GM18951 (cell line): Measurements from ENCODE around the gene NPIPB6.

Experiments used
- POLR2A ChIP-seq: IDR thresholded peaks from 4 replicates; pipeline ENCODE4 v1.6.1; 2011; ENCODE audit warnings: mild to moderate bottlenecking; ENCODE audit not compliant: insufficient read length, insufficient read depth; ENCODE audit errors: extremely low read depth
- in situ Hi-C: fragments of 300-500 bp; cut with MboI; formaldehyde crosslinking; loops from one replicate; pipeline ENCODE4 v1.12.0; 2022; ENCODE audit warnings: low sequenced_read_pairs, mixed read lengths, inconsistent platforms; ENCODE audit not compliant: unreplicated experiment

The NPIPB6 gene

DNA sequence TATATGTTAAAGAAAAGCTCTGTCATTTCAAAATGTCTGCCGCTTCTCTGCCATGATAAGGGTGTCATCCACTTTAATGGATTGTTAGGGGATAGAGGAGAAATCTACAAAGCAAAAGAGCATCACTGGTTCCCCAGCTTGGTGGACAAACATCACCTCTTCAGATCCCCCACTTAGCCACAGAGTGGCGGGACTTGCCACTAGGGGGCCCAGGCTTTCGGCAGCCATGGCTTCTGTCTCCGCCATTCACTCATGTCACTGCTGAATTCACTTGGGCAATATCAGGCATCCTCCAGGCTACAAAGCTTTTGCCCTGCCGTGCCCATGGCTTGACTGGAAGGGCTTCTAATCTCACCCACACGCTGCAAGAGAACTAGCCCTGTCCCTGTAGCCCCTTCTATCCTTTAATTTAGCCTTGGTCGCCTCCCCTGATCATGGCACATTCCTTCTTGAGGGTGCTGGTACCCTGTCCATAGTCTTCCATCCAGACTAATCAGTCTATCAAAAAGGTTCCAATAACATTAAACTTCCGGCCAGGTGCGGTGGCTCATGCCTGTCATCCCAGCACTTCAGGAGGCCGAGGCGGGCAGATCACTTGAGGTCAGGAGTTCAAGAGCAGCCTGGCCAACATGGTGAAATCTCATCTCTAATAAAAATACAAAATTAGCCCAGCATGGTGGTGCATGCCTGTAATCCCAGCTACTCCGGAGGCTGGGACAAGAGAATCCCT lies 36.3 kb downstream of the NPIPB6 start:
- no peak for TF ChIP-seq POLR2A
- in situ Hi-C loops, result no loop called here

- no peak for TF ChIP-seq POLR2A
- in situ Hi-C loops, result loop anchor here (25.0 kb wide), 1 partner anchor 87 kb away; the partner anchor contains the start of gene EIF3CL
Observed at GRCh38 chr16:28324887-28325279, 38.4 kb downstream of the NPIPB6 start.

DNA sequence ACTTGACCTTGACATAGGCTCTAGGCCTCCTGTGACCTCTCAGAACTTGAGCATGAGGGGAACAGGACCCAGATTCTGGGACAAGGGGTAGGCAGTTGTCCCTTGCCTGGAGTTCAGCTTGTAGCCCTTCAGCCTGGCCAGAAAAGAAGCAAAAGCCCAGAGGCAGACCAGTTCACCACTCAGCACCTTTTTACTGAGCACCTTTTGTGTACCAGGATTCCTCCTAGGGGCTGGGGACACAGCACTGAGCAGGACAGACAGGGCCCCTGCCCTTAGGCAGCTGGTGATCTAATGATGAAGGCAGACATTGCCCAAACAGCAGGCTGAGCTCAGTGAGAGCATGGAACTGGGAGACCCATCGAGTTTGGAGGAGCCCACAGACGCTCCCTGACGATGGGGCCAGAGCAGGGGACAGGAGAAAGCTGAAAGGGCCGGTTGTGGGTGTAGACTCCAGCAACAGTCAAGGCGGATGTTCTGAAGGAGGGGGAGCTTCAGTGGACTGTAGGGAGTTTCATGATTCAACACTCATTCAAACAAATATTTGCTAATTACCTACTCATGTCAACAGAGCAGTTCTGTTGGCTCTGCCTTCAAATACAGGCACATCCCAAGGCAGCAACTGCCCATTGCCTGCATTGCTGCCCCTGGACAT lies 38.9 kb downstream of the NPIPB6 start:
- in situ Hi-C loops, result loop anchor here (25.0 kb wide), 1 partner anchor 88 kb away; the partner anchor contains the start of gene EIF3CL
- TF ChIP-seq POLR2A, result no peak

DNA sequence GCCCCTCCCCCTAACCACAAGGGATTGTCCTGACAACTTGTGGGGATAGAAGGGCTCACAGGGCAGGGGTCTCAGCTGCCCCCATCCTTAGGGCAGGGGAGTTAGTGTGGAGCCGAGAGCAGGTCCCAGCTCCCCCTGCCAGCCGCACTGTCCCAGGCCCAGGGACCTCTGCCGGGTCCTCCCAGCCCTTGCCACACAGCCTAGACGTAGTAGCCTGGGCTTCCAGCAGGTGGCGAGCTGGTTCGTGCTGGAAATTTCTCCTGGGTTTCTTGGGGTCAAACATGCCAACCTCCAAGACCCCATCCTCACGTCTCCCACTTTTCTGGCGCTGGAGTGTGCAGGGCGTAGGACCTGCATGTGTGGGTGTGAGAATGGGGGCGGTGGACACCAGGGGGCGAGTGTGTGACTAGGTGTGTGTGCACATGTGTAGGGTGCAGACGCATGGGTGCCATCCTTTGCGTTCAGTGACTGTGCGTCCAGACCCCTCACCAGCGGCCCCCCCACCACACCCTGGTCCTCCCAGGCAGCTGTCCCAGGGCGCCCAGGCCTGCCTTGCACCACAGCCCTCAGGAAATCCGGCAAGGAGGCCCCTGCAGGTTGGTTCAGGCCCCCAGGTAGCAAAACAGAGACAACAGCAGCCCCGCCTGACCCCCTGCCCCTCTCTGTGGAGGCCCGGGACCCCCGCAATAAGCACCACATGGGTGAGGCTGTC lies 41.5 kb downstream of the NPIPB6 start:
- in situ Hi-C loops, result loop anchor here (25.0 kb wide), 1 partner anchor 90 kb away; the partner anchor contains the start of gene EIF3CL
- TF ChIP-seq POLR2A, result no peak

GRCh38 chr16:28320741-28321140 lies 42.6 kb downstream of the NPIPB6 start:
- no peak for TF ChIP-seq POLR2A
- in situ Hi-C loops, result loop anchor here (25.0 kb wide), 1 partner anchor 92 kb away; the partner anchor contains the start of gene EIF3CL

DNA sequence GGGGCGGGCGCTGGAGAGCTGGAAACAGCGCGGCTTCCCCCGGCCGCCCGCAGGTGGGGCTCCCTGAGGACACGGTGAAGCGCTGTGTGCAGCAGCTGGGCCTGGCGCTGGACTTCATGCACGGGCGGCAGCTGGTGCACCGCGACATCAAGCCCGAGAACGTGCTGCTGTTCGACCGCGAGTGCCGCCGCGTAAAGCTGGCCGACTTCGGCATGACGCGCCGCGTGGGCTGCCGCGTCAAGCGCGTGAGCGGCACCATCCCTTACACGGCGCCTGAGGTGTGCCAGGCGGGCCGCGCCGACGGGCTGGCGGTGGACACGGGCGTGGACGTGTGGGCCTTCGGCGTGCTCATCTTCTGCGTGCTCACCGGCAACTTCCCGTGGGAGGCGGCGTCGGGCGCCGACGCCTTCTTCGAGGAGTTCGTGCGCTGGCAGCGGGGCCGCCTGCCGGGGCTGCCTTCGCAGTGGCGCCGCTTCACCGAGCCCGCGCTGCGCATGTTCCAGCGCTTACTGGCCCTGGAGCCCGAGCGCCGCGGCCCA lies 43.2 kb downstream of the NPIPB6 start:
- no peak for TF ChIP-seq POLR2A
- in situ Hi-C loops, result loop anchor here (25.0 kb wide), 1 partner anchor 92 kb away; the partner anchor contains the start of gene EIF3CL

DNA sequence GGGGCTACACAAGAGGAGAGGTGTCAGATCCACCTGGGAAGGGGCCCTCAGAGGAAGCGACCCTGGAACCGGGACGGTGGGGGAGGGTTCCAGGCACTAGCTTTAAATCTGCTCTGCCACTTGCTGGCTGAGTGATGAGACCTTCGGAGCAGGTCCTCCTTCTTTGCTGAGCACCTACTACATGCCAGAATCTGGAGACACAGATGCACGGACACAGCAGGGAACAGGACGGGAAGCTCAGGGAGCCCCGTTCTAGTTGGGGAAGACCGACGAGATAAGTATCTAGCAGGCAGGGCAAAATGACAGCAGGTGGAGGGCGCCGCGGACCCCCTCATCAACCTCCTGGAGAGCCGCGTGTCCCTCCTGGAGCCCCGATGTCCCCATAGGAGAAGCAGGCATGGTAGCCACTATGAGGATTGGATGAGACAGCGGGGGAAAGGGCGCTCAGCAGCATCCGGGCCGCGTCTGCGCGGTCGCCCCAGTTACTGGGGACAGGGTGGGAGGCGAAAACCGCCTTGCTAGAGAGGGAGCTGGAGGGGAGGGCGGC lies 43.8 kb downstream of the NPIPB6 start:
- in situ Hi-C loops, result loop anchor here (25.0 kb wide), 1 partner anchor 93 kb away; the partner anchor contains the start of gene EIF3CL
- TF ChIP-seq POLR2A, result no peak

GRCh38 chr16:28318042-28318744 lies 45.1 kb downstream of the NPIPB6 start:
- in situ Hi-C loops, result loop anchor here (25.0 kb wide), 1 partner anchor 94 kb away; the partner anchor contains the start of gene EIF3CL
- no peak for TF ChIP-seq POLR2A

GRCh38 chr16:28317040-28317880 lies 46.0 kb downstream of the NPIPB6 start:
- no peak for TF ChIP-seq POLR2A
- in situ Hi-C loops, result loop anchor here (25.0 kb wide), 1 partner anchor 95 kb away; the partner anchor contains the start of gene EIF3CL

- in situ Hi-C loops, result loop anchor here (25.0 kb wide), 1 partner anchor 96 kb away; the partner anchor contains the start of gene EIF3CL
- TF ChIP-seq POLR2A, result no peak
Observed at GRCh38 chr16:28316054-28316453, 47.3 kb downstream of the NPIPB6 start.

DNA sequence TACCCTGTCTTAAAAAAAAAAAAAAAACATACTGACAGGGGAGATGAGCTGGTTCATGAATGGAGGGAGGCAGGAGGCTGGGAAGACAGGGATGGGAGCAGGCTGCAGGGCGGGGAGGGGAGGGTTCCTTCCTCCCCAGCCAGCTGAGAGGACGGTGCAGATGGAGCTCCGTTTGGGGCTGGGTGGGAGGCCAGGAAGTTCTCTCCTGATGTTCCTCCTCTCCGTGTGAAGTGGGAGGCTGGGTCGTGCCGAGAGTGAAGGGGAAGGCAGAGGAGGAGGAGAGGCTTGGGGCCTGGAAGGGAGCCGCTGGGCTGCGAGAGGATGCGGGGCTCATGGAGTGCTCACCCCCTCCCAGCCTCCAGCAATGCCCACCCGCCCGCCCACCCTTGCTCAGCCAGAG lies 49.7 kb downstream of the NPIPB6 start:
- in situ Hi-C loops, result loop anchor here (25.0 kb wide), 1 partner anchor 99 kb away; the partner anchor contains the start of gene EIF3CL
- TF ChIP-seq POLR2A, result no peak
